Prostate gland (tissue), 2 donors: ENCODE measurements around the gene TUBGCP5. TPM values are rescaled to one million over a fixed set of nuclear protein-coding genes. Genes with fewer than 3 reads are reported as not detected.
"Not testable (repeated sequence)": the region's sequence is repeated elsewhere in the genome, so short reads cannot be mapped to it uniquely, and the experiment has no call there.

Source experiments
- DNase-seq: peaks from one replicate; pipeline ENCODE4 v3.0.0-alpha.2; 2019; ENCODE audit warnings: low spot score
- H3K27ac ChIP-seq, 2 donors: fragments of 200-600 bp; sonication (generic); 2 replicates each; pipeline ENCODE4 v1.5.1; 2017 to 2019
- H3K27me3 ChIP-seq: fragments of 200-600 bp; sonication (generic); replicated peaks from 2 replicates; pipeline ENCODE4 v1.5.1; 2019; ENCODE audit not compliant: insufficient read depth
- H3K36me3 ChIP-seq, 2 donors: fragments of 200-600 bp; sonication (generic); 1 replicate in 1 of 2; 2 replicates in 1 of 2; pipeline versions ENCODE4 v1.5.1 to v1.8.1; 2017 to 2019
- H3K4me1 ChIP-seq: fragments of 200-600 bp; sonication (generic); replicated peaks from 2 replicates; pipeline ENCODE4 v1.5.1; 2019
- H3K4me3 ChIP-seq, 2 donors: fragments of 200-600 bp; sonication (generic); 2 replicates each; pipeline ENCODE4 v1.5.1; 2017 to 2019
- H3K9me3 ChIP-seq: fragments of 200-600 bp; sonication (generic); 2 replicates; pipeline ENCODE4 v1.5.1; 2017
- POLR2A ChIP-seq: fragments of 450-650 bp; IDR thresholded peaks from one replicate; pipeline ENCODE4 v1.6.1; 2016; ENCODE audit warnings: antibody characterized with exemption, mild to moderate bottlenecking
- POLR2AphosphoS5 ChIP-seq: sonication (generic); formaldehyde crosslinking; IDR thresholded peaks from one replicate; pipeline ENCODE4 v1.6.1; 2017; ENCODE audit warnings: antibody characterized with exemption
- WGBS: methylation state at CpG from one replicate; pipeline ENCODE4 v1.1.5; 2018; 5-methylcytosine and 5-hydroxymethylcytosine counted together
- intact Hi-C: fragments of 100-400 bp; cut with DNase I; formaldehyde crosslinking; loops from one replicate; pipeline ENCODE4 v1.14.2; 2022
- total RNA-seq, 2 donors: library from RNA; depleted of rRNA; stranded (reverse); fragments of >200 nt; gene quantifications; one replicate each; pipeline ENCODE4 v1.1.0, GENCODE V29; 2016
- TF ChIP-seq, protein P1 (sequence below), 4 experiments: fragments of 200-600 bp in 2 of 4; fragments of 450-650 bp in 2 of 4; sonication (generic) in 2 of 4; IDR thresholded peaks; 1 replicate in 3 of 4; 2 replicates in 1 of 4; pipeline ENCODE4 v1.5.1; 2016 to 2019; ENCODE audit warnings: antibody characterized with exemption in 4 of 4, mild to moderate bottlenecking in 2 of 4, moderate library complexity in 2 of 4

The TUBGCP5 gene
- total RNA-seq, 2 donors from 2014 or later, result 25.0 to 38.7 TPM

DNA sequence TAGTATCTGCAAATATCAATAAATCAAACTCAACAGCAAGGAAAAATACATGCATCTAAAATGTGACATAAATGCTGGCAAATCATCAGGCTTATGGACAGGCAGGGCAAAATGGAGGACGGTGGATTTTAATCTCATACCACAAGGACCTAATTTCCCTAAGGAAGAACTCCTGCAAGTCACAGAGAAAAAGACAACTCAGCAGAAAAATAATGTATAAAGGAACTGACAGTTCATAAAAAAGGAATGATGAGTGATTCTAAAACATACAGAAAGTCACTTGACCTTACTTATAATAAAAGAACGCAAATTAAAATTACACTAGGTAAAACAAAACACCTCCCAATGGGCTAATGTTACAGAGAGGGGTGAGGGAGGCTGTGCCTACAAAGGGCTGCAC, 17.2 kb downstream of the TUBGCP5 start:
- Histone ChIP-seq H3K36me3 (peaks cover 14 to 21% of the 10 kb centered on the region in 2 donors), H3K27me3 (no peaks in the 10 kb centered on the region), H3K4me1 (no peaks in the 10 kb centered on the region), H3K9me3 (no peaks in the 10 kb centered on the region), H3K4me3 (no peak overlapping the region), H3K27ac (no peak overlapping the region)
- 91% methylated on average over 2 of the region's 2 CpGs for WGBS
- no peak for TF ChIP-seq POLR2AphosphoS5
- no peak for TF ChIP-seq POLR2A
- TF ChIP-seq, protein P1, sequence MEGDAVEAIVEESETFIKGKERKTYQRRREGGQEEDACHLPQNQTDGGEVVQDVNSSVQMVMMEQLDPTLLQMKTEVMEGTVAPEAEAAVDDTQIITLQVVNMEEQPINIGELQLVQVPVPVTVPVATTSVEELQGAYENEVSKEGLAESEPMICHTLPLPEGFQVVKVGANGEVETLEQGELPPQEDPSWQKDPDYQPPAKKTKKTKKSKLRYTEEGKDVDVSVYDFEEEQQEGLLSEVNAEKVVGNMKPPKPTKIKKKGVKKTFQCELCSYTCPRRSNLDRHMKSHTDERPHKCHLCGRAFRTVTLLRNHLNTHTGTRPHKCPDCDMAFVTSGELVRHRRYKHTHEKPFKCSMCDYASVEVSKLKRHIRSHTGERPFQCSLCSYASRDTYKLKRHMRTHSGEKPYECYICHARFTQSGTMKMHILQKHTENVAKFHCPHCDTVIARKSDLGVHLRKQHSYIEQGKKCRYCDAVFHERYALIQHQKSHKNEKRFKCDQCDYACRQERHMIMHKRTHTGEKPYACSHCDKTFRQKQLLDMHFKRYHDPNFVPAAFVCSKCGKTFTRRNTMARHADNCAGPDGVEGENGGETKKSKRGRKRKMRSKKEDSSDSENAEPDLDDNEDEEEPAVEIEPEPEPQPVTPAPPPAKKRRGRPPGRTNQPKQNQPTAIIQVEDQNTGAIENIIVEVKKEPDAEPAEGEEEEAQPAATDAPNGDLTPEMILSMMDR (IDR thresholded peaks at IDR 0.05), result no peak
- DNase-seq, result no peak
- intact Hi-C loops, result no loop called here

DNA sequence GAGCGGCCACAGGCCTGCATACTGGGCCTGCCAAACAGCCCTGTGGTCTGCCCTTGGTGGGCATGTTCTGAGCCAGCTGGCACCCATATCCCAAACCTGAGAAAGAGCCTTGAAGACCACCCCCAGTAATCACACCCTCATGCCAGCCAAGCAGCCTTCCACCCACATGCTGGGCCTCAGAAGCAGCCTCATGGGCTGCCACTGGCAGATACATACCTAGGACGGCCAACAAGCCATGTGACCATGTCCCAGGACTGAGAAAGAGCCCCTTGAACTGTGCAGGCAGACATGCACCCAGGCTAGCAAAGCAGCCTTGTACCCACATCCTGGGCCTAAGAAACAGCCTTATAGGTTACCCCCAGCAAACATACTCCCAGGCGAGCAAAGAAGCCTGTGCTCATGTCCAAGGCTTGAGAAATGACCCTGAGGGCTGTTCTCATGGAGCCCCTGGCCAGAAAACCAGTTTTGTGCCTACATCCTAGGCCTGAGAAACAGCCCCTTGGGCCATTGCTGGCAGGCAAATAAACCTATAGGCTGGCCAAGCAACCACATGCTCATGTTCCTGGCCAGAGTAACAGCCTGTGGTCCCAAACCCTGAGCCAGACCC, 24.9 kb downstream of the TUBGCP5 start:
- no peaks in the 10 kb centered on the region for H3K4me1 ChIP-seq
- peaks cover 9 to 26% of the 10 kb centered on the region in 2 donors for H3K36me3 ChIP-seq
- H3K27ac ChIP-seq, result no peak overlapping the region
- WGBS, result 93% methylated on average over 3 of the region's 3 CpGs
- H3K4me3 ChIP-seq, result no peak overlapping the region
- no peaks in the 10 kb centered on the region for H3K9me3 ChIP-seq
- no peaks in the 10 kb centered on the region for H3K27me3 ChIP-seq
- DNase-seq, result no peak
- intact Hi-C loops, result no loop called here
- TF ChIP-seq POLR2AphosphoS5 (no peak), POLR2A (no peak)
- TF ChIP-seq, protein P1 (IDR thresholded peaks at IDR 0.05), result no peak

DNA sequence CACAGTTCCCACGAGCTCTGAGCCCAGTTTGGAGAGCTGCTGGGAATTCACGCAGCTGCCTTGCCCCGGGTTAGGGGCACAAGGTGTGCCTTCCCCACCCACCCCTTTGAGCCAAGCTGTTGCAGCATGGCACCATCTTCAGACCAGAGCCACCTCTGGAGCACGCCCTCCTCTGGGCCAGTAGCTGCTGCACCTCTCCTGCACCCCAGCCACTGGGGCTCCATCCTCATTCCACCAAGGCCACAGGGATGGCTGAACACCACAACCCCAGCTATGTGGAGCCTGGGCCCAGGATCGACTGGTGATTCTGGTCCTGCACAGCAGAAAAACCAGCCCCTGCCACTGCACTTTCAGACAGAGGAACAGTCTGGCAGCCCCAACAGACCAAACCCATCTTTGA, 25.7 kb downstream of the TUBGCP5 start:
- Histone ChIP-seq H3K9me3 (no peaks in the 10 kb centered on the region), H3K4me3 (no peak overlapping the region), H3K27ac (no peak overlapping the region), H3K36me3 (peaks cover 4 to 20% of the 10 kb centered on the region in 2 donors), H3K27me3 (no peaks in the 10 kb centered on the region), H3K4me1 (no peaks in the 10 kb centered on the region)
- 91% methylated on average over 5 of the region's 5 CpGs for WGBS
- TF ChIP-seq POLR2A (no peak), POLR2AphosphoS5 (no peak)
- TF ChIP-seq, protein P1 (IDR thresholded peaks at IDR 0.05), result no peak
- no peak for DNase-seq
- intact Hi-C loops, result no loop called here

DNA sequence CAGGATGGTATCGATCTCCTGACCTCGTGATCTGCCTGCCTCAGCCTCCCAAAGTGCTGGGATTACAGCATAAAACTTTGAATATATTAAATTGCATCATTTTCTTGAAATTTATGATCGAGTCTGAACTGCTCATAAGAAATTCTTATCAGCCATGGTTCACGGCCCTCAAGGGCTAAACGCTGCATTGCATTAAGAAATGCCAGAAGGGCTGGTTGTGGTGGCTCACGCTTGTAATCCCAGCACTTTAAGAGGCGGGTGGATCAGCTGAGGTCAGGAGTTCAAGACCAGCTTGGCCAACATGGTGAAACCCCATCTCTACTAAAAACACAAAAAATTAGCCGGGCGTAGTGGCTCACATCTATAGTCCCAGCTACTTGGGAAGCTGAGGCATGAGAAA, 26.8 kb downstream of the TUBGCP5 start:
- WGBS, result 93% methylated on average over 9 of the region's 9 CpGs
- H3K27ac ChIP-seq, H3K36me3 ChIP-seq, H3K9me3 ChIP-seq, DNase-seq, H3K4me1 ChIP-seq, H3K4me3 ChIP-seq, intact Hi-C loops, H3K27me3 ChIP-seq: not testable (repeated sequence)

DNA sequence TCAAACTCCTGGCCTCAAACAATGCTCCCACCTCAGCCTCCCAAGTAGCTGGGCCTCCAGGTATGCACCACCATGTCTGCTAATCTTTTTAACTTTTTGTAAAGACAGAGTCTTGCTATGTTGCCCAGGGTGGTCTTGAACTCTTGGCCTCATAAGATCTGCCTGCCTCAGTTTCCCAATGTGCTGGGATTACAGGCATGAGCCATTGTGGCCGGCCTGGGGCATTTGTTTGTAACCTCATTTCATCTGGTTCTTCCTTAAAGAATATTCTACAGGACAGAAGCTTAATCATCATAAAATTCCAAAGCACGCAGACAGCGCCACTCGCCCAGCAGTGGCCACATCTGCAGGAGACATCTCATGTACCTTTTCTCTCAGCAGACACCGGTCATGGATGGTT, 35.6 kb downstream of the TUBGCP5 start:
- H3K36me3 ChIP-seq, result peaks cover 5 to 9% of the 10 kb centered on the region in 2 donors
- TF ChIP-seq POLR2AphosphoS5 (no peak), POLR2A (no peak)
- TF ChIP-seq, protein P1 (IDR thresholded peaks at IDR 0.05), result no peak
- DNase-seq, result no peak

More for the DNA sequence above, 35.6 kb downstream of the TUBGCP5 start:
- Histone ChIP-seq H3K4me1 (no peaks in the 10 kb centered on the region), H3K27ac (no peak overlapping the region), H3K9me3 (no peaks in the 10 kb centered on the region), H3K4me3 (no peak overlapping the region), H3K27me3 (no peaks in the 10 kb centered on the region)
- intact Hi-C loops, result no loop called here
- 99% methylated on average over 5 of the region's 5 CpGs for WGBS
